GM15510 (cell line): Measurements from ENCODE around the gene ACACA.

Source experiments
- POLR2A ChIP-seq: IDR thresholded peaks from 3 replicates; pipeline ENCODE4 v1.6.1; 2011; ENCODE audit warnings: borderline replicate concordance; ENCODE audit not compliant: insufficient read length; ENCODE audit errors: extremely low read depth

The ACACA gene

GRCh38 chr17:37360632-37361031, 46.0 kb downstream of the ACACA start:
- no peak for TF ChIP-seq POLR2A

- TF ChIP-seq POLR2A: no peak
These were observed 46.9 kb downstream of the ACACA start for GRCh38 chr17:37359682-37360188.

- peak; percentile 80 for TF ChIP-seq POLR2A
These were observed 47.6 kb downstream of the ACACA start for GRCh38 chr17:37358830-37359681.

- no peak for TF ChIP-seq POLR2A
These were observed 48.4 kb downstream of the ACACA start for GRCh38 chr17:37358098-37358829.

- no peak for TF ChIP-seq POLR2A
These were observed 62.1 kb downstream of the ACACA start for GRCh38 chr17:37344519-37344918.

GRCh38 chr17:37342589-37342988, 64.0 kb downstream of the ACACA start:
- no peak for TF ChIP-seq POLR2A

GRCh38 chr17:37340804-37341203, 65.8 kb downstream of the ACACA start:
- no peak for TF ChIP-seq POLR2A

GRCh38 chr17:37339321-37339720, 67.3 kb downstream of the ACACA start:
- no peak for TF ChIP-seq POLR2A

- no peak for TF ChIP-seq POLR2A
These were observed 67.8 kb downstream of the ACACA start for GRCh38 chr17:37338847-37339246.

GRCh38 chr17:37327341-37328090, 79.1 kb downstream of the ACACA start:
- TF ChIP-seq POLR2A: no peak

GRCh38 chr17:37322826-37323561, 83.6 kb downstream of the ACACA start:
- TF ChIP-seq POLR2A: no peak

GRCh38 chr17:37322106-37322505, 84.5 kb downstream of the ACACA start:
- no peak for TF ChIP-seq POLR2A

GRCh38 chr17:37318931-37319594, 87.6 kb downstream of the ACACA start:
- TF ChIP-seq POLR2A: no peak

GRCh38 chr17:37317867-37318266, 88.8 kb downstream of the ACACA start:
- TF ChIP-seq POLR2A: no peak
